Neural progenitor cell (in vitro differentiated cells): ENCODE results near the gene ACAA1.

Source experiments
- CTCF ChIP-seq: fragments of 200-600 bp; sonication (generic); IDR thresholded peaks from 2 replicates; pipeline ENCODE4 v1.5.1; 2017; ENCODE audit warnings: antibody characterized with exemption, mild to moderate bottlenecking
- EZH2 ChIP-seq: fragments of 200-600 bp; sonication (generic); IDR thresholded peaks from 2 replicates; pipeline ENCODE4 v1.6.1; 2017; ENCODE audit warnings: antibody characterized with exemption, mild to moderate bottlenecking, moderate library complexity
- EZH2phosphoT487 ChIP-seq: fragments of 200-600 bp; sonication (generic); IDR thresholded peaks from 2 replicates; pipeline ENCODE4 v1.6.1; 2017; ENCODE audit warnings: antibody characterized with exemption

- TF ChIP-seq CTCF (no peak), EZH2 (no peak), EZH2phosphoT487 (no peak)
Observed at GRCh38 chr3:38128303-38128655, 8.6 kb downstream of the ACAA1 start.
